Measurements from ENCODE around the gene MYT1.

DNA sequence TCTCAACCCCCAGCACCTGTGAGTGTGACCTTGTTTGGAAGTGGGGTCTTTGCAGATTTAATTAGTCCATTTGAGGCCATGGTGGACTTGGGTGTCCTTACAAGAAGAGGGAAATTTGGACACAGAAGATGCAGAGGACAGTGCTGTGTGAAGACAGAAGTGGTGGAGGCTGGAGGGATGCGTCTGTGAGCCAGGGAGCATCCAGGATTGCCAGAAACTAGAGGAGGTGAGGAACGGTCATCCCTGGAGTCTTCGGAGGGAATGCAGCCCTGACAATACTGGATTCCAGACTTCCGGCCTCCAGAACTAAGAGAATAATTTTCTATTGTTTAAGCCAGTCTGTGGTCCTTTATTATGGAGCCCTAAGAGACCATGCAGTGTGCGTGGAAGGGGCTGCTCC is 34.0 kb upstream of the MYT1 start:
- TF ChIP-seq, protein P1, sequence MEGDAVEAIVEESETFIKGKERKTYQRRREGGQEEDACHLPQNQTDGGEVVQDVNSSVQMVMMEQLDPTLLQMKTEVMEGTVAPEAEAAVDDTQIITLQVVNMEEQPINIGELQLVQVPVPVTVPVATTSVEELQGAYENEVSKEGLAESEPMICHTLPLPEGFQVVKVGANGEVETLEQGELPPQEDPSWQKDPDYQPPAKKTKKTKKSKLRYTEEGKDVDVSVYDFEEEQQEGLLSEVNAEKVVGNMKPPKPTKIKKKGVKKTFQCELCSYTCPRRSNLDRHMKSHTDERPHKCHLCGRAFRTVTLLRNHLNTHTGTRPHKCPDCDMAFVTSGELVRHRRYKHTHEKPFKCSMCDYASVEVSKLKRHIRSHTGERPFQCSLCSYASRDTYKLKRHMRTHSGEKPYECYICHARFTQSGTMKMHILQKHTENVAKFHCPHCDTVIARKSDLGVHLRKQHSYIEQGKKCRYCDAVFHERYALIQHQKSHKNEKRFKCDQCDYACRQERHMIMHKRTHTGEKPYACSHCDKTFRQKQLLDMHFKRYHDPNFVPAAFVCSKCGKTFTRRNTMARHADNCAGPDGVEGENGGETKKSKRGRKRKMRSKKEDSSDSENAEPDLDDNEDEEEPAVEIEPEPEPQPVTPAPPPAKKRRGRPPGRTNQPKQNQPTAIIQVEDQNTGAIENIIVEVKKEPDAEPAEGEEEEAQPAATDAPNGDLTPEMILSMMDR (conservative IDR thresholded peaks at IDR 0.05) = no peak
- no peak for TF ChIP-seq ZFX (IDR thresholded peaks at IDR 0.05)
